PC-9 (cell line): Measurements from ENCODE around the gene SURF4. TPM values are rescaled to one million over a fixed set of nuclear protein-coding genes. Genes with fewer than 3 reads are reported as not detected.

Experiments used
- BruUV-seq: library from RNA; stranded (reverse); fragments of 400-500 nt; replicated peaks from 2 replicates; lab custom pipeline; 2021; lab: Mats Ljungman, UMichigan
- CTCF ChIA-PET: fragments of 300-600 bp; sonication (Branson Sonifier 250); formaldehyde crosslinking; loops from one replicate; lab custom pipeline; 2022; ENCODE audit warnings: antibody characterized with exemption; lab: Charles Lee
- POLR2A ChIA-PET: fragments of 300-600 bp; sonication (Branson Sonifier 250); formaldehyde crosslinking; loops from one replicate; lab custom pipeline; 2022; ENCODE audit warnings: antibody characterized with exemption; ENCODE audit not compliant: unreplicated experiment; lab: Charles Lee
- DNase-seq, 2 experiments: peaks; one replicate each; pipeline versions ENCODE4 v3.0.0 to v3.0.0-alpha.2; 2015 to 2022; ENCODE audit warnings: mixed read lengths in 1 of 2
- H2AFZ ChIP-seq: fragments of 200-600 bp; sonication (generic); 2 replicates; pipeline ENCODE4 v1.8.1; 2017; ENCODE audit warnings: antibody characterized with exemption
- H3F3A ChIP-seq: fragments of 200-600 bp; sonication (generic); 2 replicates; pipeline ENCODE4 v1.8.1; 2017; ENCODE audit warnings: antibody characterized with exemption, mild to moderate bottlenecking, low read depth; ENCODE audit not compliant: insufficient read depth
- H3K27ac ChIP-seq: fragments of 200-600 bp; sonication (generic); 2 replicates; pipeline ENCODE4 v1.6.1; 2016; ENCODE audit warnings: mixed run types
- H3K27me3 ChIP-seq: fragments of 200-600 bp; sonication (generic); 2 replicates; pipeline ENCODE4 v1.6.1; 2016; ENCODE audit warnings: low read depth, mixed run types; ENCODE audit not compliant: insufficient read depth
- H3K36me3 ChIP-seq: fragments of 200-600 bp; sonication (generic); 2 replicates; pipeline ENCODE4 v1.6.1; 2016; ENCODE audit warnings: low read depth, mixed run types
- H3K4me1 ChIP-seq: fragments of 200-600 bp; sonication (generic); replicated peaks from 2 replicates; pipeline ENCODE4 v1.6.1; 2016; ENCODE audit warnings: mixed run types; ENCODE audit not compliant: insufficient read depth
- H3K4me2 ChIP-seq: fragments of 200-600 bp; sonication (generic); 2 replicates; pipeline ENCODE4 v1.6.1; 2017; ENCODE audit warnings: mixed run types
- H3K4me3 ChIP-seq: fragments of 200-600 bp; sonication (generic); 2 replicates; pipeline ENCODE4 v1.6.1; 2016; ENCODE audit warnings: mixed run types
- H3K79me2 ChIP-seq: fragments of 200-600 bp; sonication (generic); 2 replicates; pipeline ENCODE4 v1.6.1; 2017; ENCODE audit warnings: low read depth, mixed run types
- H3K9me2 ChIP-seq: fragments of 200-600 bp; sonication (generic); 2 replicates; pipeline ENCODE4 v1.8.1; 2017; ENCODE audit warnings: mild to moderate bottlenecking; ENCODE audit not compliant: insufficient read depth
- H3K9me3 ChIP-seq: fragments of 200-600 bp; sonication (generic); 2 replicates; pipeline ENCODE4 v1.8.1; 2016; ENCODE audit warnings: low read depth; ENCODE audit not compliant: insufficient read depth
- H4K20me1 ChIP-seq: fragments of 200-600 bp; sonication (generic); 2 replicates; pipeline ENCODE4 v1.8.1; 2017; ENCODE audit not compliant: insufficient read depth
- CTCF ChIP-seq: fragments of 200-600 bp; sonication (generic); conservative IDR thresholded peaks from 2 replicates; pipeline ENCODE4 v1.6.1; 2017; ENCODE audit warnings: mixed run types, antibody characterized with exemption, mild to moderate bottlenecking, moderate library complexity
- EZH2 ChIP-seq: fragments of 200-600 bp; sonication (generic); IDR thresholded peaks from 2 replicates; pipeline ENCODE4 v1.8.0; 2017; ENCODE audit warnings: antibody characterized with exemption, low read depth
- intact Hi-C: fragments of 100-400 bp; cut with micrococcal nuclease; formaldehyde crosslinking; loops from one replicate; pipeline ENCODE4 v1.10.0; 2022; ENCODE audit not compliant: unreplicated experiment
- total RNA-seq: library from RNA; stranded (reverse); gene quantifications from 2 replicates; pipeline ENCODE4 v1.2.3, GENCODE V29; 2021

SURF4 gene
- total RNA-seq, 1 experiment from 2014 or later: 199 TPM

GRCh38 chr9:133369422-133369821 lies 6.4 kb downstream of the SURF4 start:
- H3K27ac ChIP-seq: no peak overlapping the region
- peaks cover 27% of the 10 kb centered on the region for H3K36me3 ChIP-seq
- intact Hi-C loops: no loop called here
- BruUV-seq: no TSS peak
- DNase-seq: no peak
- no peaks in the 10 kb centered on the region for H3K27me3 ChIP-seq
- no peak overlapping the region for H3K4me2 ChIP-seq
- 0 out of 2 replicates have a peak, but pooled peaks cover 6% of the 10 kb centered on the region for H3K4me1 ChIP-seq
- no peaks in the 10 kb centered on the region for H3K9me2 ChIP-seq
- no peaks in the 10 kb centered on the region for H3K9me3 ChIP-seq
- H3K79me2 ChIP-seq: peaks cover 75% of the 10 kb centered on the region
- POLR2A ChIA-PET: no interaction called here
- no peak for TF ChIP-seq CTCF
- TF ChIP-seq EZH2: no peak
- H3K4me3 ChIP-seq: no peak overlapping the region
- H2AFZ ChIP-seq: no peak overlapping the region
- CTCF ChIA-PET: no interaction called here
- H3F3A ChIP-seq: peaks cover 7% of the 10 kb centered on the region; the same call in 1 of the 2 replicates
- peaks cover 96% of the 10 kb centered on the region for H4K20me1 ChIP-seq

- no peak for DNase-seq
- Histone ChIP-seq H3K36me3 (peaks cover 37% of the 10 kb centered on the region), H3K4me3 (no peak overlapping the region), H3K9me2 (no peaks in the 10 kb centered on the region), H3K4me2 (no peak overlapping the region), H3K27ac (no peak overlapping the region), H3F3A (peaks cover 11% of the 10 kb centered on the region; the same call in 1 of the 2 replicates), H4K20me1 (peaks cover 97% of the 10 kb centered on the region), H3K9me3 (no peaks in the 10 kb centered on the region), H3K4me1 (no peaks in the 10 kb centered on the region), H3K27me3 (no peaks in the 10 kb centered on the region), H3K79me2 (peaks cover 65% of the 10 kb centered on the region), H2AFZ (no peak overlapping the region)
- TF ChIP-seq EZH2: no peak
- TF ChIP-seq CTCF: no peak
- intact Hi-C loops: no loop called here
- ChIA-PET POLR2A (interaction anchor here (0.5 kb wide), 1 partner anchor 13 kb away, joined by 3 read pairs; no protein-coding TSS in a partner anchor), CTCF (no interaction called here)
- BruUV-seq: no TSS peak
Measured at GRCh38 chr9:133368249-133368881, 7.5 kb downstream of the SURF4 start.

GRCh38 chr9:133367778-133368177 lies 8.1 kb downstream of the SURF4 start:
- no peak overlapping the region for H3K27ac ChIP-seq
- ChIA-PET CTCF (no interaction called here), POLR2A (interaction anchor here (0.5 kb wide), 1 partner anchor 13 kb away, joined by 3 read pairs; no protein-coding TSS in a partner anchor)
- DNase-seq: no peak
- H3K4me1 ChIP-seq: no peaks in the 10 kb centered on the region
- no peak overlapping the region for H3K4me2 ChIP-seq
- H3K9me2 ChIP-seq: no peaks in the 10 kb centered on the region
- H2AFZ ChIP-seq: no peak overlapping the region
- H3F3A ChIP-seq: peaks cover 17% of the 10 kb centered on the region; the same call in 1 of the 2 replicates
- no peaks in the 10 kb centered on the region for H3K27me3 ChIP-seq
- no peak overlapping the region for H3K4me3 ChIP-seq
- no peak for TF ChIP-seq CTCF
- TF ChIP-seq EZH2: no peak
- intact Hi-C loops: no loop called here
- BruUV-seq: no TSS peak
- peaks cover 35% of the 10 kb centered on the region for H3K36me3 ChIP-seq
- no peaks in the 10 kb centered on the region for H3K9me3 ChIP-seq
- H3K79me2 ChIP-seq: peaks cover 59% of the 10 kb centered on the region
- peaks cover 97% of the 10 kb centered on the region for H4K20me1 ChIP-seq
